Astrocyte (in vitro differentiated cells and primary cell): ENCODE results near the gene FBXL12.

ENCODE experiments used
- EZH2 ChIP-seq: IDR thresholded peaks from 2 replicates; pipeline ENCODE4 v1.6.1; 2012; ENCODE audit warnings: mild to moderate bottlenecking, low read length, inconsistent platforms; ENCODE audit not compliant: insufficient read depth
- TF ChIP-seq, protein P1 (sequence below): IDR thresholded peaks from 2 replicates; pipeline ENCODE4 v1.5.1; 2011; ENCODE audit warnings: low read depth, mild to moderate bottlenecking, inconsistent platforms, low read length, moderate library complexity; ENCODE audit not compliant: insufficient read depth

DNA sequence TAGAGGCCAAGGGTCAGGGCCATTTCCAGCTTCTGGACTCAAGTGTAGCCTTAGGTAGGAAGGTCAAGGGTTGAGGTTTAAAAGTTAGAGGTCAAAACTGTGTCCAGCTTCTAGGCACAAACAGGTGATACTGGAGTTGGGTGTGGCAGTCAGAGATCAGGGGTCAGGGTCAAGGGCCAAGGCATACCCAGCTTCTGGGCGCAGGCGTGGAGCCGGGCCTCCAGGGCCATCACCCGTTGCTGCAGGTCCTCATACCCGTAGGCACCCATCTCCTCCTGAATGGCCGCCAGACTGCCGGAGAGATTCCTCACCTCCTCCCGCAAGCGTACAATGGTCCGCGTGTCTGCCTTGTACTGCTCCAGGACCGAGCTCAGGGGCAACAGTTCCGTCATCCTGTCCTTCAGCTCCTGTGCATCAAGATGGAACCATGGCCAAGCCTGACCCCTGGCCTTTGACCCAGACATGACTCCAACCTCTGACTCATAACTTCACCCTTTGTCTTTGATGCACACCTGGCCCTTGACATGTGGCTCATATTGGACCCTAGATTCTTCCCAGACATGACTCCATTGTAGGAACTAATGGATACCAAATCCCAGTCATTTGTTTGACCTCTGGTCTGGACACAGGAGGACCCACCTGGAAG, 38.3 kb upstream of the FBXL12 start:
- no peak for TF ChIP-seq EZH2
- TF ChIP-seq, protein P1, sequence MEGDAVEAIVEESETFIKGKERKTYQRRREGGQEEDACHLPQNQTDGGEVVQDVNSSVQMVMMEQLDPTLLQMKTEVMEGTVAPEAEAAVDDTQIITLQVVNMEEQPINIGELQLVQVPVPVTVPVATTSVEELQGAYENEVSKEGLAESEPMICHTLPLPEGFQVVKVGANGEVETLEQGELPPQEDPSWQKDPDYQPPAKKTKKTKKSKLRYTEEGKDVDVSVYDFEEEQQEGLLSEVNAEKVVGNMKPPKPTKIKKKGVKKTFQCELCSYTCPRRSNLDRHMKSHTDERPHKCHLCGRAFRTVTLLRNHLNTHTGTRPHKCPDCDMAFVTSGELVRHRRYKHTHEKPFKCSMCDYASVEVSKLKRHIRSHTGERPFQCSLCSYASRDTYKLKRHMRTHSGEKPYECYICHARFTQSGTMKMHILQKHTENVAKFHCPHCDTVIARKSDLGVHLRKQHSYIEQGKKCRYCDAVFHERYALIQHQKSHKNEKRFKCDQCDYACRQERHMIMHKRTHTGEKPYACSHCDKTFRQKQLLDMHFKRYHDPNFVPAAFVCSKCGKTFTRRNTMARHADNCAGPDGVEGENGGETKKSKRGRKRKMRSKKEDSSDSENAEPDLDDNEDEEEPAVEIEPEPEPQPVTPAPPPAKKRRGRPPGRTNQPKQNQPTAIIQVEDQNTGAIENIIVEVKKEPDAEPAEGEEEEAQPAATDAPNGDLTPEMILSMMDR, result no peak
